ENCODE results near the gene ISOC2. TPM values are rescaled to one million over a fixed set of nuclear protein-coding genes. Genes with fewer than 3 reads are reported as not detected.

ISOC2 gene
- total RNA-seq, 1 experiment from 2014 or later, result 72.2 TPM

DNA sequence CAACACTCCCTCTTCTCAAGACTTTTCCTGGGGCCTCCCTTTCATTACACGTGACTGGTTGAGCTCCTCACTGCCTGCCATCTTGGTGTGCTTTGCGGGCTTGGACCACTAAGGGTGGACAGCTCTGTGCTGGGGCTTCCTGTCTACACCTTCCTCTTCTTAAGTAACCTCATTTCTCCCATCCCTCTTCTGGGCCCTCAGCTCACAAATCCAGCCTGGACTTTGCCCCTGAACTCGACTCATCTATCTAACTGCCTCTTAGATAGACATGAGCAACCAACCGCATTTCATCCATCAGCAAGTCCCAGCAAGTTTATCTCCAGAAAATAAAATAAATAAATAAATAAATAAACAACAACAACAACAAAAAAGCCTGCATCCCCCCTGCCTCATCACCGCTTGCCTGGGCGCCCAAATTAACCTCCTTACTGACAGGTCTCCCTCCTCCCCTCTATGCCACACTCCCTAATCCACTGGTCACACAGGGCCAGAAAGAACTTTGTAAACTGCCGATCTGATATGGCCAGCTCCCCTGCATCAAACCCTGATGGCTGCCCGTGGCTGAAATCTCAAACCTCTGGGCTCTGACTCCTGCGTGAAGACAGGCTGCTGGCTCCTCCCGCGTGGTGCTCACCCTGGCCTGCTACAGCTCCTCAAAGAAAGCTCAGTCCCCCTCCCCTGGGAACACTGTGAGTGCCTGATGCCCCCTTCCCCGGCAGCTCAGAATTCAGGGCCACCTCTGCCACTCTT is 7.8 kb downstream of the ISOC2 start:
- H2BK120ac ChIP-seq (ENCODE audit: low read depth, low read length, poor library complexity, severe bottlenecking), result no peak overlapping the region
- Mint-ChIP-seq H3K9me3 (no peaks in the 10 kb centered on the region; a peak in 1 of 5 replicates), H3K27me3 (ENCODE audit: low read depth) (peaks cover 27% of the 10 kb centered on the region), H3K4me1 (peaks cover 3 to 21% of the 10 kb centered on the region in 2 experiments; a peak in 3 of 4 replicates), H3K27ac (no peak overlapping the region), H3K36me3 (ENCODE audit: insufficient read depth in 1 of 3, low read depth in 3 of 3) (peaks cover 15 to 18% (median 16%) of the 10 kb centered on the region in 3 experiments; a peak in 6 of 7 replicates), H3K4me3 (peak overlapping the region in 1 of 2 experiments; percentile 33; a peak in 3 of 5 replicates)
- H2AK5ac ChIP-seq (ENCODE audit: insufficient read length, low read length), result no peak overlapping the region
- no peak overlapping the region for H2BK5ac ChIP-seq (ENCODE audit: insufficient read length, low read length)
- H4K8ac ChIP-seq (replicated peaks; ENCODE audit: insufficient read length, low read depth, low read length), result no peak overlapping the region
- H4K91ac ChIP-seq (ENCODE audit: insufficient read length, low read depth, low read length), result no peak overlapping the region
- H3K9me3 ChIP-seq (ENCODE audit: control insufficient read depth, low read depth, low read length), result no peaks in the 10 kb centered on the region
- H3K4me2 ChIP-seq (ENCODE audit: insufficient read depth, insufficient read length, low read length), result no peak overlapping the region
- H2BK12ac ChIP-seq (ENCODE audit: insufficient read length, low read depth, low read length), result no peak overlapping the region
- H3K18ac ChIP-seq (ENCODE audit: insufficient read length, low read depth, low read length), result no peak overlapping the region
- H2BK20ac ChIP-seq (ENCODE audit: low read depth, low read length, poor library complexity, severe bottlenecking), result no peak overlapping the region
- H3K23me2 ChIP-seq (ENCODE audit: insufficient read length, low read depth, low read length, poor library complexity, severe bottlenecking), result peaks cover 4% of the 10 kb centered on the region
- H3T11ph ChIP-seq (ENCODE audit: low read length), result no peak overlapping the region
- no peak overlapping the region for H3K56ac ChIP-seq (ENCODE audit: insufficient read length, low read depth, low read length)
- TF ChIP-seq, protein P1, sequence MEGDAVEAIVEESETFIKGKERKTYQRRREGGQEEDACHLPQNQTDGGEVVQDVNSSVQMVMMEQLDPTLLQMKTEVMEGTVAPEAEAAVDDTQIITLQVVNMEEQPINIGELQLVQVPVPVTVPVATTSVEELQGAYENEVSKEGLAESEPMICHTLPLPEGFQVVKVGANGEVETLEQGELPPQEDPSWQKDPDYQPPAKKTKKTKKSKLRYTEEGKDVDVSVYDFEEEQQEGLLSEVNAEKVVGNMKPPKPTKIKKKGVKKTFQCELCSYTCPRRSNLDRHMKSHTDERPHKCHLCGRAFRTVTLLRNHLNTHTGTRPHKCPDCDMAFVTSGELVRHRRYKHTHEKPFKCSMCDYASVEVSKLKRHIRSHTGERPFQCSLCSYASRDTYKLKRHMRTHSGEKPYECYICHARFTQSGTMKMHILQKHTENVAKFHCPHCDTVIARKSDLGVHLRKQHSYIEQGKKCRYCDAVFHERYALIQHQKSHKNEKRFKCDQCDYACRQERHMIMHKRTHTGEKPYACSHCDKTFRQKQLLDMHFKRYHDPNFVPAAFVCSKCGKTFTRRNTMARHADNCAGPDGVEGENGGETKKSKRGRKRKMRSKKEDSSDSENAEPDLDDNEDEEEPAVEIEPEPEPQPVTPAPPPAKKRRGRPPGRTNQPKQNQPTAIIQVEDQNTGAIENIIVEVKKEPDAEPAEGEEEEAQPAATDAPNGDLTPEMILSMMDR (conservative IDR thresholded peaks at IDR 0.05), result no peak
- H3K79me1 ChIP-seq (ENCODE audit: insufficient read depth, low read depth, low read length, poor library complexity, severe bottlenecking), result no peaks in the 10 kb centered on the region
- H3K4ac ChIP-seq (ENCODE audit: low read depth, low read length), result no peak overlapping the region
- H3K27ac ChIP-seq (ENCODE audit: insufficient read length, low read depth, low read length), result no peak overlapping the region
- H4K20me1 ChIP-seq (ENCODE audit: control insufficient read depth, insufficient read depth, insufficient read length), result no peaks in the 10 kb centered on the region
- peaks cover 20% of the 10 kb centered on the region; the same call in 1 of the 2 replicates for H3K27me3 ChIP-seq (ENCODE audit: insufficient read depth, low read length)
- no peak overlapping the region for H3K9ac ChIP-seq (ENCODE audit: extremely low read depth, insufficient read length, low read length)
- H3K4me1 ChIP-seq (ENCODE audit: insufficient read depth, low read length), result 0 out of 2 replicates have a peak, but pooled peaks cover 2% of the 10 kb centered on the region
- H3K23ac ChIP-seq (ENCODE audit: insufficient read length, low read depth, low read length), result no peak overlapping the region
- H3K14ac ChIP-seq (ENCODE audit: insufficient read depth, low read length), result no peak overlapping the region
- no CpG with 5 or more reads among the region's 12 CpGs for WGBS (ENCODE audit: extremely low coverage, insufficient read length, low lambda C conversion rate)
- no peak overlapping the region for H2AFZ ChIP-seq (ENCODE audit: low read length)
- DNase-seq, result no peak
- H3K79me2 ChIP-seq (ENCODE audit: insufficient read depth, low read length), result no peaks in the 10 kb centered on the region
- no peak overlapping the region for H2BK15ac ChIP-seq (ENCODE audit: low read depth, low read length)
- no peak overlapping the region for H4K5ac ChIP-seq (ENCODE audit: insufficient read length, low read depth, low read length)

Data from H9 (cell line).